Stimulated activated CD8-positive, alpha-beta memory T cell treated with anti-CD3 and anti-CD28 coated beads, Interleukin-4, amount 100 ng/mL, for 48 hours (primary cell): Measurements from ENCODE around the gene ZNF711.
"Not testable (repeated sequence)": the region's sequence is repeated elsewhere in the genome, so short reads cannot be mapped to it uniquely, and the experiment has no call there.

Source experiments
- DNase-seq: peaks from one replicate; pipeline ENCODE4 v3.0.0-alpha.2; 2020

The ZNF711 gene

GRCh38 chrX:85243761-85244449, at the start of gene ZNF711, which contains the start of gene SATL1:
Gene ZNF711, plus strand, starts transcription at chrX:85243991. Its CDS starts 3,582 bp downstream, at chrX:85247573.
Gene SATL1, minus strand, starts transcription at chrX:85243779. Its CDS starts 134,811 bp downstream, at chrX:85108968.
- peak; percentile 27 for DNase-seq

GRCh38 chrX:85196319-85196718, 47.5 kb upstream of the ZNF711 start:
- DNase-seq = no peak

GRCh38 chrX:85203461-85203970, 40.3 kb upstream of the ZNF711 start:
- no peak for DNase-seq

- DNase-seq = no peak
Observed at GRCh38 chrX:85213792-85214530, 29.8 kb upstream of the ZNF711 start.

- no peak for DNase-seq
Observed at GRCh38 chrX:85215946-85216345, 27.8 kb upstream of the ZNF711 start.

GRCh38 chrX:85221361-85221760, 22.4 kb upstream of the ZNF711 start:
- no peak for DNase-seq

GRCh38 chrX:85223359-85223758, 20.4 kb upstream of the ZNF711 start:
- no peak for DNase-seq

- DNase-seq = no peak
Observed at GRCh38 chrX:85243155-85243554, 636 bp upstream of the ZNF711 start.

- DNase-seq = peak; percentile 21
Observed at GRCh38 chrX:85244450-85245211, 840 bp downstream of the ZNF711 start.

- DNase-seq = not testable (repeated sequence)
Observed at GRCh38 chrX:85285286-85285685, 41.5 kb downstream of the ZNF711 start.

- DNase-seq = no peak
Observed at GRCh38 chrX:85288992-85289723, 45.4 kb downstream of the ZNF711 start.

- DNase-seq = no peak
Observed at GRCh38 chrX:85303544-85303943, 59.8 kb downstream of the ZNF711 start.

- DNase-seq = no peak
Observed at GRCh38 chrX:85309717-85310116, 65.9 kb downstream of the ZNF711 start.

GRCh38 chrX:85311348-85311747, 67.6 kb downstream of the ZNF711 start:
- not testable (repeated sequence) for DNase-seq
